HL-60 (cell line): ENCODE results near the gene BAG5.

Experiments
- DNase-seq, 2 experiments: peaks; one replicate each; pipeline ENCODE4 v3.0.0-alpha.2; 2010 to 2020; ENCODE audit warnings: low read depth in 1 of 2, low spot score in 1 of 2
- H3K27ac ChIP-seq: fragments of 250-450 bp; sonication (Bioruptor Pico); replicated peaks from 2 replicates; pipeline ENCODE4 v1.5.1; 2020; ENCODE audit warnings: mild to moderate bottlenecking, moderate library complexity
- H3K27me3 ChIP-seq: fragments of 250-450 bp; sonication (Bioruptor Pico); 2 replicates; pipeline ENCODE4 v1.5.1; 2021; ENCODE audit warnings: mild to moderate bottlenecking, moderate library complexity; ENCODE audit not compliant: insufficient read depth, poor library complexity, severe bottlenecking
- H3K4me3 ChIP-seq: replicated peaks from 2 replicates; pipeline ENCODE4 v1.5.1; 2011; ENCODE audit warnings: mild to moderate bottlenecking, control low read depth, low read length; ENCODE audit not compliant: insufficient read depth
- CTCF ChIP-seq: IDR thresholded peaks from one replicate; pipeline ENCODE4 v1.5.1; 2011; ENCODE audit warnings: low read length, control low read depth, inconsistent platforms; ENCODE audit not compliant: insufficient read depth
- GABPA ChIP-seq: IDR thresholded peaks from 2 replicates; pipeline ENCODE4 v1.6.1; 2012; ENCODE audit warnings: low read depth
- POLR2AphosphoS5 ChIP-seq: IDR thresholded peaks from 2 replicates; pipeline ENCODE4 v1.6.1; 2012; ENCODE audit warnings: low read depth
- REST ChIP-seq: IDR thresholded peaks from 2 replicates; pipeline ENCODE4 v1.6.1; 2012; ENCODE audit warnings: low read depth; ENCODE audit not compliant: insufficient replicate concordance
- SPI1 ChIP-seq: IDR thresholded peaks from 2 replicates; pipeline ENCODE4 v1.6.1; 2012; ENCODE audit warnings: low read depth, mild to moderate bottlenecking, borderline replicate concordance

BAG5 gene

GRCh38 chr14:103534576-103535061 lies 27.8 kb downstream of the BAG5 start:
- DNase-seq, result no peak
- TF ChIP-seq GABPA, result no peak
- TF ChIP-seq SPI1, result no peak
- no peak for TF ChIP-seq POLR2AphosphoS5
- no peak for TF ChIP-seq REST
- TF ChIP-seq CTCF, result no peak
- H3K27ac ChIP-seq, result no peak overlapping the region
- H3K27me3 ChIP-seq, result peaks cover 12% of the 10 kb centered on the region
- no peak overlapping the region for H3K4me3 ChIP-seq

GRCh38 chr14:103533999-103534575 lies 28.4 kb downstream of the BAG5 start:
- DNase-seq, result no peak
- Histone ChIP-seq H3K27ac (no peak overlapping the region), H3K4me3 (no peak overlapping the region), H3K27me3 (peaks cover 7% of the 10 kb centered on the region)
- no peak for TF ChIP-seq SPI1
- TF ChIP-seq GABPA, result no peak
- TF ChIP-seq POLR2AphosphoS5, result no peak
- TF ChIP-seq REST, result no peak
- TF ChIP-seq CTCF, result no peak

DNA sequence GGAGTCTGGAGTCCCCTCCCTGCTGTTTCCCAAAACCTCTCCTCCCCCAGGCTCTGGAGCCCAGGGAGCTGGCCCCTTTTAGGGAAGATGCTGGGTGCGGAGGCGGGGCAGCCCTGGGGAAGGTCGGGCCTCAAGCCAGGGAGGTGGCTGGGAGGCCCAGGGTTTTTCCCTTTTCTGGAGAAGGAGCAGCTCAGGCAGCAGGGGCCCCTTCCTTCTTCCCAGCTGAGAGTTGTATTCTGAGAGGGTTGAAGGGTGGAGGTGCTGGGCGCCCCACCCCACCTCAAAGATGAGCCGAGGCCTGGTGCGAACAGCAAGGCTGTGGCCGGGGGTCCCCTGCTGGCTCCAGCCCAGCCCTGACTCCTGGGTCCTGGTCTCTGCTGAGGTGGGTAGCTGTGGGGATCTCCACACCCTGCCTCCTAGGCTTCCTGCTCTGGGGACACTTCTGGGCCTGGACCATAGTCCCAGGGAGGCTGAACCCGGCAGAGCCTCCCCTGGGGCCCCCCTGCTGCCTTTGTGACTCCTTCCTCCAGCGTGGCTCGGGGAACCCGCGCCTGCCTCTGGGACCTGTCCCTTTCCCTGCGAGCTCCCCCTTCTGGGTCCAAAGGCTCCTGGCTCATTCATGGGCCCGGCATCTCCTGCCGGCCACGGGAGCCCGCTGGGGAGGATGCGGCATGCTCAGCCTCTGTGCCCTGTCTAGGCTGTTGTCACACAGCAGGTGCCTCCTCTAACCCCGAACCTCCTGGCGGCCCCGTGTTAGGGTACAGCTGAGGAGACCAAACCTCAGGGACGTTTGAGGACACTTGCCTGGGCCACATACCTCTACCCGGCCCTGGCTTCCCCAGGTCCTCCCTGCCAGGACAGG lies 29.1 kb downstream of the BAG5 start:
- H3K27ac ChIP-seq, result no peak overlapping the region
- no peak for TF ChIP-seq SPI1
- no peak for TF ChIP-seq REST
- TF ChIP-seq GABPA, result no peak
- TF ChIP-seq POLR2AphosphoS5, result no peak
- no peak for TF ChIP-seq CTCF

More for the DNA sequence above, 29.1 kb downstream of the BAG5 start:
- H3K27me3 ChIP-seq, result no peaks in the 10 kb centered on the region
- H3K4me3 ChIP-seq, result no peak overlapping the region
- no peak for DNase-seq
